HUES64 (cell line): ENCODE results near the gene PHTF2.

Experiments
- H3K27ac ChIP-seq: 2 replicates; pipeline ENCODE4 v1.7.0; 2013; ENCODE audit warnings: low read depth, low read length, inconsistent platforms
- H3K27me3 ChIP-seq: 2 replicates; pipeline ENCODE4 v1.6.1; 2013; ENCODE audit warnings: mild to moderate bottlenecking, low read length; ENCODE audit not compliant: insufficient read depth
- H3K36me3 ChIP-seq: 2 replicates; pipeline ENCODE4 v1.6.1; 2013; ENCODE audit warnings: mild to moderate bottlenecking, low read length; ENCODE audit not compliant: insufficient read depth
- H3K4me1 ChIP-seq: 2 replicates; pipeline ENCODE4 v1.6.1; 2013; ENCODE audit warnings: mild to moderate bottlenecking, low read length, moderate library complexity; ENCODE audit not compliant: insufficient read depth
- H3K4me3 ChIP-seq: 2 replicates; pipeline ENCODE4 v1.5.1; 2013; ENCODE audit warnings: mild to moderate bottlenecking, low read length, moderate library complexity
- H3K9ac ChIP-seq: 2 replicates; pipeline ENCODE4 v1.6.1; 2013; ENCODE audit warnings: mild to moderate bottlenecking, low read depth, low read length
- H3K9me3 ChIP-seq: 2 replicates; pipeline ENCODE4 v1.6.1; 2013; ENCODE audit warnings: low read depth, low read length; ENCODE audit not compliant: insufficient read depth
- WGBS: fragments of 150-250, 120-280 bp; methylation state at CpG from one replicate; pipeline ENCODE4 v1.1.7; 2013; ENCODE audit warnings: missing lambda C conversion rate; 5-methylcytosine and 5-hydroxymethylcytosine counted together

The PHTF2 gene

GRCh38 chr7:78002021-78002420 is 203.4 kb downstream of the PHTF2 start:
- Histone ChIP-seq H3K27ac (no peak overlapping the region), H3K4me1 (no peaks in the 10 kb centered on the region)
- WGBS = 86% methylated on average over 3 of the region's 3 CpGs

GRCh38 chr7:78002715-78003114 is 204.1 kb downstream of the PHTF2 start:
- WGBS = 98% methylated on average over 4 of the region's 4 CpGs

More at GRCh38 chr7:78002021-78002420, 203.4 kb downstream of the PHTF2 start:
- Histone ChIP-seq H3K9ac (no peak overlapping the region), H3K9me3 (no peaks in the 10 kb centered on the region), H3K4me3 (no peak overlapping the region), H3K27me3 (no peaks in the 10 kb centered on the region), H3K36me3 (no peaks in the 10 kb centered on the region)

GRCh38 chr7:78006063-78006755 is 207.6 kb downstream of the PHTF2 start:
- Histone ChIP-seq H3K4me3 (no peak overlapping the region), H3K9ac (no peak overlapping the region), H3K36me3 (no peaks in the 10 kb centered on the region), H3K27me3 (no peaks in the 10 kb centered on the region), H3K4me1 (no peaks in the 10 kb centered on the region), H3K9me3 (no peaks in the 10 kb centered on the region), H3K27ac (no peak overlapping the region)
- 82% methylated on average over 10 of the region's 10 CpGs for WGBS

More at GRCh38 chr7:78002715-78003114, 204.1 kb downstream of the PHTF2 start:
- no peaks in the 10 kb centered on the region for H3K9me3 ChIP-seq
- H3K27ac ChIP-seq = no peak overlapping the region
- H3K36me3 ChIP-seq = no peaks in the 10 kb centered on the region
- no peak overlapping the region for H3K9ac ChIP-seq
- H3K4me3 ChIP-seq = no peak overlapping the region
- no peaks in the 10 kb centered on the region for H3K4me1 ChIP-seq
- no peaks in the 10 kb centered on the region for H3K27me3 ChIP-seq
